Karpas-422 (cell line): Measurements from ENCODE around the gene UBASH3A. TPM values are rescaled to one million over a fixed set of nuclear protein-coding genes. Genes with fewer than 3 reads are reported as not detected.

Experiments used
- DNase-seq: peaks from one replicate; pipeline ENCODE4 v3.0.0-alpha.2; 2015
- H2AFZ ChIP-seq: fragments of 200-600 bp; sonication (generic); 2 replicates; pipeline ENCODE4 v1.6.1; 2014; ENCODE audit warnings: antibody characterized with exemption, low read length, mixed read lengths
- H3K27ac ChIP-seq: fragments of 200-600 bp; sonication (generic); 2 replicates; pipeline ENCODE4 v1.5.1; 2014; ENCODE audit warnings: mild to moderate bottlenecking, low read length, moderate library complexity
- H3K27me3 ChIP-seq: fragments of 200-600 bp; sonication (generic); 2 replicates; pipeline ENCODE4 v1.6.1; 2014; ENCODE audit warnings: low read length, mixed read lengths
- H3K36me3 ChIP-seq: fragments of 200-600 bp; sonication (generic); 2 replicates; pipeline ENCODE4 v1.6.1; 2014; ENCODE audit warnings: low read length, mixed read lengths; ENCODE audit not compliant: insufficient read depth
- H3K4me1 ChIP-seq: fragments of 200-600 bp; sonication (generic); 2 replicates; pipeline ENCODE4 v1.6.1; 2014; ENCODE audit warnings: mild to moderate bottlenecking, low read length, mixed read lengths
- H3K4me2 ChIP-seq: fragments of 200-600 bp; sonication (generic); 2 replicates; pipeline ENCODE4 v1.6.1; 2014; ENCODE audit warnings: low read length, low read depth, mild to moderate bottlenecking; ENCODE audit not compliant: poor library complexity, severe bottlenecking
- H3K4me3 ChIP-seq: fragments of 200-600 bp; sonication (generic); 2 replicates; pipeline ENCODE4 v1.5.1; 2014; ENCODE audit warnings: mild to moderate bottlenecking, antibody characterized with exemption, low read length, mixed read lengths
- H3K79me2 ChIP-seq: fragments of 200-600 bp; sonication (generic); 2 replicates; pipeline ENCODE4 v1.6.1; 2014; ENCODE audit warnings: mild to moderate bottlenecking, low read length, mixed read lengths
- H3K9ac ChIP-seq: fragments of 200-600 bp; sonication (generic); 2 replicates; pipeline ENCODE4 v1.6.0; 2014; ENCODE audit warnings: low read length
- H3K9me2 ChIP-seq: fragments of 200-600 bp; sonication (generic), shearing (Covaris generic); replicated peaks from 2 replicates; pipeline ENCODE4 v1.6.0; 2014; ENCODE audit warnings: mild to moderate bottlenecking, low read length, moderate library complexity; ENCODE audit not compliant: insufficient read depth
- H3K9me3 ChIP-seq: fragments of 300-700, 200-600 bp; sonication (generic); 2 replicates; pipeline ENCODE4 v1.6.1; 2014; ENCODE audit warnings: low read length, mixed read lengths
- H4K20me1 ChIP-seq: fragments of 200-600 bp; sonication (generic); 2 replicates; pipeline ENCODE4 v1.6.1; 2014; ENCODE audit warnings: mild to moderate bottlenecking, antibody characterized with exemption, low read length, low read depth; ENCODE audit not compliant: insufficient read depth
- total RNA-seq: library from RNA; depleted of rRNA; stranded (reverse); fragments of >200 nt; shearing (Covaris generic); gene quantifications from 2 replicates; pipeline ENCODE4 v1.2.3, GENCODE V29; 2014; ENCODE audit warnings: low replicate concordance

The UBASH3A gene
- total RNA-seq, 1 experiment from 2014 or later: not detected

GRCh38 chr21:42411891-42412635, 8.4 kb downstream of the UBASH3A start:
- no peak overlapping the region for H3K27ac ChIP-seq
- H3K36me3 ChIP-seq: no peaks in the 10 kb centered on the region
- H3K27me3 ChIP-seq: no peaks in the 10 kb centered on the region
- H2AFZ ChIP-seq: no peak overlapping the region
- no peaks in the 10 kb centered on the region for H3K9me2 ChIP-seq
- no peak overlapping the region for H3K4me3 ChIP-seq
- no peaks in the 10 kb centered on the region for H4K20me1 ChIP-seq
- no peak for DNase-seq
- H3K9me3 ChIP-seq: no peaks in the 10 kb centered on the region
- no peak overlapping the region for H3K4me2 ChIP-seq
- H3K79me2 ChIP-seq: no peaks in the 10 kb centered on the region
- no peak overlapping the region for H3K9ac ChIP-seq
- H3K4me1 ChIP-seq: peaks cover 22% of the 10 kb centered on the region

GRCh38 chr21:42412636-42412933, 8.9 kb downstream of the UBASH3A start:
- no peaks in the 10 kb centered on the region for H3K79me2 ChIP-seq
- no peaks in the 10 kb centered on the region for H3K9me2 ChIP-seq
- no peak overlapping the region for H2AFZ ChIP-seq
- H3K4me1 ChIP-seq: peaks cover 17% of the 10 kb centered on the region
- H3K27me3 ChIP-seq: no peaks in the 10 kb centered on the region
- no peaks in the 10 kb centered on the region for H3K36me3 ChIP-seq
- no peak overlapping the region for H3K27ac ChIP-seq
- no peak overlapping the region for H3K4me2 ChIP-seq
- DNase-seq: no peak
- no peaks in the 10 kb centered on the region for H4K20me1 ChIP-seq
- no peaks in the 10 kb centered on the region for H3K9me3 ChIP-seq
- no peak overlapping the region for H3K9ac ChIP-seq
- H3K4me3 ChIP-seq: no peak overlapping the region

- no peaks in the 10 kb centered on the region for H4K20me1 ChIP-seq
These were observed 9.4 kb downstream of the UBASH3A start for GRCh38 chr21:42413093-42413492.

GRCh38 chr21:42413500-42413899, 9.8 kb downstream of the UBASH3A start:
- H3K9me2 ChIP-seq: no peaks in the 10 kb centered on the region
- no peak overlapping the region for H2AFZ ChIP-seq
- peaks cover 8% of the 10 kb centered on the region for H3K4me1 ChIP-seq
- H3K4me3 ChIP-seq: no peak overlapping the region
- H3K27ac ChIP-seq: no peak overlapping the region
- DNase-seq: no peak
- H3K27me3 ChIP-seq: no peaks in the 10 kb centered on the region
- H4K20me1 ChIP-seq: no peaks in the 10 kb centered on the region
- H3K9me3 ChIP-seq: no peaks in the 10 kb centered on the region
- H3K79me2 ChIP-seq: no peaks in the 10 kb centered on the region
- H3K4me2 ChIP-seq: no peak overlapping the region
- no peaks in the 10 kb centered on the region for H3K36me3 ChIP-seq
- H3K9ac ChIP-seq: no peak overlapping the region

More at GRCh38 chr21:42413093-42413492, 9.4 kb downstream of the UBASH3A start:
- Histone ChIP-seq H3K9me2 (no peaks in the 10 kb centered on the region), H3K79me2 (no peaks in the 10 kb centered on the region), H3K4me1 (peaks cover 12% of the 10 kb centered on the region), H3K9ac (no peak overlapping the region), H3K27me3 (no peaks in the 10 kb centered on the region), H3K36me3 (no peaks in the 10 kb centered on the region), H3K9me3 (no peaks in the 10 kb centered on the region), H3K4me2 (no peak overlapping the region), H2AFZ (no peak overlapping the region), H3K27ac (no peak overlapping the region), H3K4me3 (no peak overlapping the region)
- no peak for DNase-seq

- Histone ChIP-seq H3K36me3 (no peaks in the 10 kb centered on the region), H2AFZ (no peak overlapping the region)
These were observed 10.4 kb downstream of the UBASH3A start for GRCh38 chr21:42414066-42414465.

GRCh38 chr21:42414553-42414927, 10.8 kb downstream of the UBASH3A start:
- H3K27me3 ChIP-seq: 0 out of 2 replicates have a peak, but pooled peaks cover 2% of the 10 kb centered on the region
- no peaks in the 10 kb centered on the region for H3K79me2 ChIP-seq
- no peak overlapping the region for H3K4me2 ChIP-seq
- no peaks in the 10 kb centered on the region for H4K20me1 ChIP-seq
- H3K9me2 ChIP-seq: no peaks in the 10 kb centered on the region
- DNase-seq: no peak
- H3K9me3 ChIP-seq: no peaks in the 10 kb centered on the region
- no peaks in the 10 kb centered on the region for H3K36me3 ChIP-seq
- no peak overlapping the region for H3K27ac ChIP-seq
- H2AFZ ChIP-seq: no peak overlapping the region
- H3K9ac ChIP-seq: no peak overlapping the region
- H3K4me1 ChIP-seq: peaks cover 7% of the 10 kb centered on the region
- H3K4me3 ChIP-seq: no peak overlapping the region

More at GRCh38 chr21:42414066-42414465, 10.4 kb downstream of the UBASH3A start:
- Histone ChIP-seq H3K9me2 (no peaks in the 10 kb centered on the region), H3K9me3 (no peaks in the 10 kb centered on the region), H3K4me2 (no peak overlapping the region), H3K27ac (no peak overlapping the region), H3K4me3 (no peak overlapping the region), H3K4me1 (peaks cover 7% of the 10 kb centered on the region), H3K9ac (no peak overlapping the region), H4K20me1 (no peaks in the 10 kb centered on the region), H3K79me2 (no peaks in the 10 kb centered on the region), H3K27me3 (no peaks in the 10 kb centered on the region)
- DNase-seq: no peak

GRCh38 chr21:42414928-42415769, 11.4 kb downstream of the UBASH3A start:
- Histone ChIP-seq H3K4me1 (peaks cover 7% of the 10 kb centered on the region), H4K20me1 (no peaks in the 10 kb centered on the region), H3K36me3 (no peaks in the 10 kb centered on the region), H3K27ac (no peak overlapping the region), H3K9me3 (no peaks in the 10 kb centered on the region), H3K4me2 (no peak overlapping the region), H2AFZ (no peak overlapping the region; the same call in 1 of the 2 replicates), H3K9ac (no peak overlapping the region), H3K9me2 (no peaks in the 10 kb centered on the region), H3K4me3 (no peak overlapping the region), H3K27me3 (0 out of 2 replicates have a peak, but pooled peaks cover 4% of the 10 kb centered on the region), H3K79me2 (no peaks in the 10 kb centered on the region)
- DNase-seq: no peak

GRCh38 chr21:42417533-42417932, 13.8 kb downstream of the UBASH3A start:
- H3K27me3 ChIP-seq: 0 out of 2 replicates have a peak, but pooled peaks cover 4% of the 10 kb centered on the region
- no peak overlapping the region for H3K27ac ChIP-seq
- no peak overlapping the region for H3K9ac ChIP-seq
- no peak overlapping the region for H3K4me2 ChIP-seq
- DNase-seq: no peak
- H3K36me3 ChIP-seq: no peaks in the 10 kb centered on the region
- H3K4me3 ChIP-seq: no peak overlapping the region
- H2AFZ ChIP-seq: no peak overlapping the region
- no peaks in the 10 kb centered on the region for H4K20me1 ChIP-seq
- no peaks in the 10 kb centered on the region for H3K9me3 ChIP-seq
- H3K4me1 ChIP-seq: peaks cover 7% of the 10 kb centered on the region
- no peaks in the 10 kb centered on the region for H3K79me2 ChIP-seq
- no peaks in the 10 kb centered on the region for H3K9me2 ChIP-seq
